ENCODE data around the gene GRIN1.
"Not testable (repeated sequence)": the region's sequence is repeated elsewhere in the genome, so short reads cannot be mapped to it uniquely, and the experiment has no call there.

GRIN1 gene

DNA sequence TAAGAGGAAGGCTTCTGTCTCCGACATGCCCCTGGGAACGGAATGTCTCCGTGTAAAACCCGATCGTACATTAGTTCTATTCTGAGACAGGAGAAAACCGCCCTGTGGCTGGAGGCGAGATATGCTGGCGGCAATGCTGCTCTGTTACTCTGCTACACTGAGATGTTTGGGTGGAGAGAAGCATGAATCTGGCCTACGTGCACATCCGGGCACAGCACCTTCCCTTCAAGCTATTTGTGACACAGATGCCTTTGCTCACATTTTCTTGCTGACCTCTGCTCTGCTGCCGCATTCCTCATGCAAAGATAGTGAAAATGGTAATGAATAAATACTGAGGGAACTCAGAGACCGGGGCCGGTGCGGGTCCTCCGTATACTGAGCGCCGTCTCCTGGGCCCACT is 22.2 kb upstream of the GRIN1 start:
- H3K27me3 ChIP-seq (replicated peaks in 2 of 5; ENCODE audit: control insufficient read depth in 4 of 5, insufficient read depth in 5 of 5, low read length in 4 of 5): no peaks in the 10 kb centered on the region
- no peak for DNase-seq
- CTCF ChIA-PET: interaction anchor here (0.7 to 1.6 kb wide), 2 partner anchors 110 to 120 kb away, joined by 4 to 6 read pairs; partner anchors contain the start of gene RNF224
- H3K4me1 ChIP-seq (ENCODE audit: control extremely low read depth in 1 of 4, control insufficient read depth in 4 of 4, insufficient read depth in 4 of 4, low read length in 3 of 4): peaks cover 0 to 13% (median 11%) of the 10 kb centered on the region in 4 experiments
- POLR2A ChIA-PET: no interaction called here
- 91% methylated on average over 17 of the region's 17 CpGs for WGBS (ENCODE audit: insufficient coverage)
- H3K9me3 ChIP-seq (ENCODE audit: control extremely low read depth in 1 of 5, control insufficient read depth in 4 of 5, insufficient read depth in 2 of 5, low read depth in 1 of 5, low read length in 4 of 5): no peaks in the 10 kb centered on the region
- H3K4me3 ChIP-seq (ENCODE audit: control insufficient read depth in 1 of 7, extremely low read depth in 1 of 7, insufficient read depth in 4 of 7, low read depth in 2 of 7, low read length in 6 of 7): no peak overlapping the region
- H3K36me3 ChIP-seq (ENCODE audit: control insufficient read depth in 4 of 4, insufficient read depth in 4 of 4, low read length in 3 of 4): peaks cover 0 to 18% (median 9%) of the 10 kb centered on the region in 4 experiments
- no peak overlapping the region for H3K27ac ChIP-seq (ENCODE audit: insufficient read depth in 1 of 2, low read depth in 1 of 2, low read length in 2 of 2, poor library complexity in 1 of 2, severe bottlenecking in 2 of 2)

DNA sequence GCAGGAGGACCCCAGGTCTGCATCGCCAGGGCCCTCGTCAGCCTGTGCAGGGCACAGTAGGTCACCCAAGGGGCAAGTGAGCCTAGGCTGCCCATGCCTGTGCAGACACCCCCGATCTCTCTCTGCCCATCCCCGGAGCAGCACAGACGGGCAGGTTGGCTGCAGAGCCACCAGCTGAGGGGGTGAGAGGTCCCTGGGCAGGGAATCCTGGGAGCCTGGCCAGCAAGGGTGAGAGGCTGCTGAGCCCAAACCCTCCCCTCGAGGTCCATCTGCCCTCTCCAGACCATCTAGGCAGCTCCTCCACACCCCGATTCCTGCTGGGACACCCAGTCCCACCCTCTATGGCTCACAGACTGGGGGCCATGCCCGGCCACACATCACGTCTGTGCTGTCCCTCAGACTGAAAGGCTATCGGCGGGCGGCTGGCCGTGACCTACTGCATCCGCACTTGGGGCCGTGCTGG is 21.7 kb upstream of the GRIN1 start:
- no peaks in the 10 kb centered on the region for H3K27me3 ChIP-seq (replicated peaks in 2 of 5; ENCODE audit: control insufficient read depth in 4 of 5, insufficient read depth in 5 of 5, low read length in 4 of 5)
- ChIA-PET CTCF (interaction anchor here (0.7 to 4.3 kb wide), 4 partner anchors 9 to 119 kb away, joined by 4 to 46 read pairs (median 6); partner anchors contain the start of genes CYSRT1 and RNF224), POLR2A (interaction anchor here (1.7 kb wide), 1 partner anchor 106 kb away, joined by 4 read pairs; no protein-coding TSS in a partner anchor)
- peaks cover 0 to 12% (median 5%) of the 10 kb centered on the region in 4 experiments for H3K36me3 ChIP-seq (ENCODE audit: control insufficient read depth in 4 of 4, insufficient read depth in 4 of 4, low read length in 3 of 4)
- H3K4me3 ChIP-seq (ENCODE audit: control insufficient read depth in 1 of 7, extremely low read depth in 1 of 7, insufficient read depth in 4 of 7, low read depth in 2 of 7, low read length in 6 of 7): no peak overlapping the region
- peaks cover under 1 to 13% (median 12%) of the 10 kb centered on the region in 4 experiments for H3K4me1 ChIP-seq (ENCODE audit: control extremely low read depth in 1 of 4, control insufficient read depth in 4 of 4, insufficient read depth in 4 of 4, low read length in 3 of 4)
- no peak for DNase-seq
- H3K27ac ChIP-seq (ENCODE audit: insufficient read depth in 1 of 2, low read depth in 1 of 2, low read length in 2 of 2, poor library complexity in 1 of 2, severe bottlenecking in 2 of 2): no peak overlapping the region
- H3K9me3 ChIP-seq (ENCODE audit: control extremely low read depth in 1 of 5, control insufficient read depth in 4 of 5, insufficient read depth in 2 of 5, low read depth in 1 of 5, low read length in 4 of 5): no peaks in the 10 kb centered on the region
- 95% methylated on average over 7 of the region's 15 CpGs for WGBS (ENCODE audit: insufficient coverage)

DNA sequence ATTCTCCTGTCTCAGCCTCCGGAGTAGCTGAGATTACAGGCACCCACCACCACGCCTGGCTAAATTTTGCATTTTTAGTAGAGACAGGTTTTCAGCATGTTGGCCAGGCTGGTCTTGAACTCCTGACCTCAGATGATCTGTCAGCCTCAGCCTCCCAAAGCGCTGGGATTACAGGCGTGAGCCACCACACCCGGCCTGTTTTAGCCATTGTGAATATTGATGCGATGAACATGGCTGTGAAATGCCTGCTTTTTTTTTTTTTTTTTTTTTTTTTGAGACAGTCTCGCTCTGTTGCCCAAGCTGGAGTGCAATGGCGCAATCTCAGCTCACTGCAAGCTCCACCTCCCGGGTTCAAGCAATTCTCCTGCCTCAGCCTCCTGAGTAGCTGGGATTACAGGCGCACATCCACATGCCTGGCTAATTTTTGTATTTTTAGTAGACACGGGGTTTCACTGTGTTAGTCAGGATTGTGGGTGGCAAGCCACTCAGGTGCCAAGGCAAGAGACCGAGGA is 20.8 kb upstream of the GRIN1 start:
- H3K4me1 ChIP-seq (ENCODE audit: control extremely low read depth in 1 of 4, control insufficient read depth in 4 of 4, insufficient read depth in 4 of 4, low read length in 3 of 4): peaks cover 5 to 14% (median 13%) of the 10 kb centered on the region in 4 experiments
- not testable (repeated sequence) for H3K4me3 ChIP-seq (ENCODE audit: control insufficient read depth in 1 of 7, extremely low read depth in 1 of 7, insufficient read depth in 4 of 7, low read depth in 2 of 7, low read length in 6 of 7); H3K9me3 ChIP-seq (ENCODE audit: control extremely low read depth in 1 of 5, control insufficient read depth in 4 of 5, insufficient read depth in 2 of 5, low read depth in 1 of 5, low read length in 4 of 5); H3K36me3 ChIP-seq (ENCODE audit: control insufficient read depth in 4 of 4, insufficient read depth in 4 of 4, low read length in 3 of 4); H3K27me3 ChIP-seq (replicated peaks in 2 of 5; ENCODE audit: control insufficient read depth in 4 of 5, insufficient read depth in 5 of 5, low read length in 4 of 5); H3K27ac ChIP-seq (ENCODE audit: insufficient read depth in 1 of 2, low read depth in 1 of 2, low read length in 2 of 2, poor library complexity in 1 of 2, severe bottlenecking in 2 of 2); DNase-seq
- ChIA-PET CTCF (interaction anchor here (0.9 to 4.3 kb wide), 6 partner anchors 10 to 118 kb away, joined by 3 to 46 read pairs (median 4); partner anchors contain the start of genes CYSRT1 and RNF224), POLR2A (interaction anchor here (0.6 to 1.7 kb wide), 2 partner anchors 10 to 105 kb away, joined by 4 to 6 read pairs; no protein-coding TSS in a partner anchor)
- 94% methylated on average over 10 of the region's 12 CpGs for WGBS (ENCODE audit: insufficient coverage)

DNA sequence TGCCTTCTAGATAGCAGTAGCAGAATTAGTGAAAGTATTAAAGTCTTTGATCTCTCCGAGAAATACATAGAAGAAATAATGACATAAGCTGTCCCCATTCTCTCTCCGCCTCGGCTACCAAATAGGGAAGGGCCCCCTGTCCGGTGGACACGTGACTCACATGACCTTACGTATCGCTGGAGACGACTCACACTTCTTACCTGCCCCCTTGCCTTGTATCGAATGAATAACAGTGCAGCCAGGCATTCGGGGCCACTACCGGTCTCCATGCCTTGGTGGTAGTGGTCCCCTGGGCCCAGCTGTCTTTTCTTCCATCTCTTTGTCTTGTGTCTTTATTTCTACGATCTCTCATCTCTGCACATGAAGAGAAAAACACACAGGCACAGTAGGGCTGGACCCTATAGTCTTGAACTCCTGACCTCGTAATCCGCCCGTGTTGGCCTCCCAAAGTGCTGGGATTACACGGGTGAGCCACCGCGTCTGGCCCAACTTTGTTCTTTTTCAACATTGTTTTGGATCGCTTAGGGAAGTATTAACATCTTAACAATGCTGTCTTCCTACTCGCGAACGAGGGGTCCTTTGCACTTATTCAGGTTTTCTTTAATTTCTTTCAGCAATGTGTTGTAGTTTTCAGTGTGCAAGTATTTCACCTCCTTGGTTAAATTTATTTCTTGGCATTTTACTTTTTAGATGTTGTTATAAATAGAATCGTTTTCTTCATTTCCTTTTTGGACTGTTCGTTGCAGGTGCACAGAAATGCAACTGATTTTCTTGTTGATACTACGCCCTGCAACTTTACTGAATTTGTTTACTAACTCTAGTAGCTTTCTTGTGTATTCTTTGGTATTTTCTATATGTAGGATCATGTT is 16.8 kb upstream of the GRIN1 start:
- H3K27me3 ChIP-seq (replicated peaks in 2 of 5; ENCODE audit: control insufficient read depth in 4 of 5, insufficient read depth in 5 of 5, low read length in 4 of 5); H3K4me3 ChIP-seq (ENCODE audit: control insufficient read depth in 1 of 7, extremely low read depth in 1 of 7, insufficient read depth in 4 of 7, low read depth in 2 of 7, low read length in 6 of 7); POLR2A ChIA-PET; H3K36me3 ChIP-seq (ENCODE audit: control insufficient read depth in 4 of 4, insufficient read depth in 4 of 4, low read length in 3 of 4); DNase-seq; H3K27ac ChIP-seq (ENCODE audit: insufficient read depth in 1 of 2, low read depth in 1 of 2, low read length in 2 of 2, poor library complexity in 1 of 2, severe bottlenecking in 2 of 2); H3K9me3 ChIP-seq (ENCODE audit: control extremely low read depth in 1 of 5, control insufficient read depth in 4 of 5, insufficient read depth in 2 of 5, low read depth in 1 of 5, low read length in 4 of 5): not testable (repeated sequence)
- 91% methylated on average over 8 of the region's 25 CpGs for WGBS (ENCODE audit: insufficient coverage)
- H3K4me1 ChIP-seq (ENCODE audit: control extremely low read depth in 1 of 4, control insufficient read depth in 4 of 4, insufficient read depth in 4 of 4, low read length in 3 of 4): peaks cover 7 to 11% (median 9%) of the 10 kb centered on the region in 4 experiments
- CTCF ChIA-PET: interaction anchor here (1.0 to 2.9 kb wide), 3 partner anchors 54 to 104 kb away, joined by 4 to 14 read pairs (median 5); partner anchors contain the start of genes CYSRT1 and RNF224

DNA sequence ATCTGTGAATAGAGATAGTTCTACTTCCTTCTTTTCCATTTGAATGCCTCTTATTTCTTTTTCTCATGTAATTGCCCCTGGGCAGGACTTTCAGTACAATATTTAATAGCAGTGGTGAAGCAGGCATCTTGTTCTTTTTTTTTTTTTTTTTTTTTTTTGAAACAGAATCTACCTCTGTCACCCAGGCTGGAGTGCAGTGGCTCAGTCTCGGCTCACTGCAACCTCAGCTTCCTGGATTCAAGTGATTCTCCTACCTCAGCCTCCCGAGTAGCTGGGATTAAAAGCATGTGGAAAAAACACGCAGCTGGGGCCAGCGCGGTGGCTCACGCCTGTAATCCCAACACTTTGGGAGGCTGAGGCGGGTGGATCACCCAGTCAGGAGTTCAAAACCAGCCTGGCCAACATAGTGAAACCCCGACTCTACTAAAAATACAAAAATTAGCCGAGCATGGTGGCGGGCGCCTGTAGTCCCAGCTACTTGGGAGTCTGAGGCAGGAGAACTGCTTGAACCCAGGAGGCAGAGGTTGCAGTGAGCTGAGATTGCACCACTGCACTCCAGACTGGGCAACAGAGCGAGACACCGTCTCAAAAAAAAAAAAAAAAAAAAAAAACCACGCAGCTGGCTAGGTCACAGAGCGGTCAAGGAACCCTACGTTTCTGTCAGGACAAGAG is 16.0 kb upstream of the GRIN1 start:
- H3K27ac ChIP-seq (ENCODE audit: insufficient read depth in 1 of 2, low read depth in 1 of 2, low read length in 2 of 2, poor library complexity in 1 of 2, severe bottlenecking in 2 of 2); H3K27me3 ChIP-seq (replicated peaks in 2 of 5; ENCODE audit: control insufficient read depth in 4 of 5, insufficient read depth in 5 of 5, low read length in 4 of 5); H3K9me3 ChIP-seq (ENCODE audit: control extremely low read depth in 1 of 5, control insufficient read depth in 4 of 5, insufficient read depth in 2 of 5, low read depth in 1 of 5, low read length in 4 of 5); POLR2A ChIA-PET; DNase-seq; H3K36me3 ChIP-seq (ENCODE audit: control insufficient read depth in 4 of 4, insufficient read depth in 4 of 4, low read length in 3 of 4); H3K4me3 ChIP-seq (ENCODE audit: control insufficient read depth in 1 of 7, extremely low read depth in 1 of 7, insufficient read depth in 4 of 7, low read depth in 2 of 7, low read length in 6 of 7): not testable (repeated sequence)
- CTCF ChIA-PET: interaction anchor here (1.0 to 2.9 kb wide), 5 partner anchors 12 to 103 kb away, joined by 3 to 14 read pairs (median 4); partner anchors contain the start of genes CYSRT1 and RNF224
- peaks cover 10 to 19% (median 15%) of the 10 kb centered on the region in 4 experiments for H3K4me1 ChIP-seq (ENCODE audit: control extremely low read depth in 1 of 4, control insufficient read depth in 4 of 4, insufficient read depth in 4 of 4, low read length in 3 of 4)
- 88% methylated on average over 6 of the region's 16 CpGs for WGBS (ENCODE audit: insufficient coverage)

DNA sequence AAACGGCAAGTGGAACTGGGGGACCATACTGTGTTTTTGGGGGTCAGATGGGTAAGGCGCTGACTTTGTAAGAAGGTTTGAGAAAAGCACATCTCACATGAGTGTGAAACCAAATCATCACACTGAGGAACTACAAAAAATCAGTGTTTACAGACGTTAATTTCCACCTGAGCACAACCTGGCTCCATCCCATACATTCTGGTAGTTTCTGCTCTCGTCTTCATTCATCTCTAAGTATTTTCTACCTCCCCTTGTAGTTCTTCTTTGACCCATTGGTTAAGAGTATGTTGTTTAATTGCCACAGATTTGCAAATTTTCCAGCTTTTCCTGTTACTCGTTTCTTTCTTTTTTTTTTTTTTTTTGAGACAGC is 15.5 kb upstream of the GRIN1 start:
- ChIA-PET POLR2A (no interaction called here), CTCF (interaction anchor here (0.7 to 2.9 kb wide), 7 partner anchors 8 to 337 kb away, joined by 3 to 14 read pairs (median 4); partner anchors contain the start of genes CYSRT1 and RNF224)
- H3K27ac ChIP-seq (ENCODE audit: insufficient read depth in 1 of 2, low read depth in 1 of 2, low read length in 2 of 2, poor library complexity in 1 of 2, severe bottlenecking in 2 of 2): no peak overlapping the region
- 90% methylated on average over 3 of the region's 5 CpGs for WGBS (ENCODE audit: insufficient coverage)
- H3K4me1 ChIP-seq (ENCODE audit: control extremely low read depth in 1 of 4, control insufficient read depth in 4 of 4, insufficient read depth in 4 of 4, low read length in 3 of 4): peaks cover 12 to 24% (median 20%) of the 10 kb centered on the region in 4 experiments
- no peaks in the 10 kb centered on the region for H3K27me3 ChIP-seq (replicated peaks in 2 of 5; ENCODE audit: control insufficient read depth in 4 of 5, insufficient read depth in 5 of 5, low read length in 4 of 5)
- no peak for DNase-seq
- no peaks in the 10 kb centered on the region for H3K36me3 ChIP-seq (ENCODE audit: control insufficient read depth in 4 of 4, insufficient read depth in 4 of 4, low read length in 3 of 4)
- no peak overlapping the region for H3K4me3 ChIP-seq (ENCODE audit: control insufficient read depth in 1 of 7, extremely low read depth in 1 of 7, insufficient read depth in 4 of 7, low read depth in 2 of 7, low read length in 6 of 7)
- no peaks in the 10 kb centered on the region for H3K9me3 ChIP-seq (ENCODE audit: control extremely low read depth in 1 of 5, control insufficient read depth in 4 of 5, insufficient read depth in 2 of 5, low read depth in 1 of 5, low read length in 4 of 5)

All from common myeloid progenitor, CD34-positive (primary cell).